Cerebellar nuclear complex (tissue), 1 donor: ENCODE results near the gene PCP4.

Source experiments
- DNase-seq, 2 experiments: peaks; one replicate each; lab custom pipeline; 2025; lab: John Stamatoyannopoulos, UW

The PCP4 gene

GRCh38 chr21:39867198-39867650 is at the start of gene PCP4:
PCP4 (plus strand) TSS chr21:39867438; CDS start chr21:39867502, 64 bp downstream.
- no peak for DNase-seq

- DNase-seq = no peak
These were observed 48.7 kb upstream of the PCP4 start for GRCh38 chr21:39818557-39818956.

DNA sequence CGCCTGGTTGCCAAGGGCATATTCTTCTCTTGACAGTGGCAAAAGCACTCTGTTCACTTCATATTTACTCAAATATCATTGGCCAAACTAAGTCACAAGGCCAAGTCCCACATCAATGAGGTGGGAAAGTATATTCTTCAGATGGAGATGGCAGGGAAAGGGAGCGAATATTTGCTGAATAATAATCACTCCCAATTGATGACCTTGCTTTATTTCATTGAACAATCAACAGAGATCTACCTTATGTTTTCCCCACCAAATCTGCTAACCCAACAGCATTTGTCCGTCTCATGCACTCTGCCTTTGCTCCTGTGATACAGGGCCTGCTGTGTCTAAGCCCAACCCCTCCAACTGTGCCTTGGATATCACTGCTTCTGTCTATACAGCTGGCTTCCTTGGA is 45.2 kb upstream of the PCP4 start:
- DNase-seq = no peak

DNA sequence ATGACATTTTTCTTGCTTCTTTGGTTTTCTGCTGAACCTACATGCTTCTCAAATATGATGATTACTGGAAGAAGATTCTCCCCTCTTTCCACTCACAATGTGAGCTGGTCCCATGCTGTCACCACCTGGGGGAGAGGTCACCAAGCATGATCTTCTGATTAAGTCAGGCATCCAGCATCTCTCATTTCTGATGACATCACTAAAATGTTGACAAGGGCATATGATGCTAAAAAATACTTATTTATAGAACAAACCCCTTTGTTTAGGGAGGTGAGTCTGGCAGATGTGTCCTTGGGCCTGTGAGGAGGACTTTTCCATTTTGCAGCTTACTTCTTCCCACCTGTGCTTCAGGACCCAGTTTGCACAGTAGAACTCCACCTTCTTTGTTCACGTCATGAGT is 42.0 kb upstream of the PCP4 start:
- no peak for DNase-seq

GRCh38 chr21:39834543-39834942 is 32.7 kb upstream of the PCP4 start:
- no peak for DNase-seq

GRCh38 chr21:39837861-39838359 is 29.3 kb upstream of the PCP4 start:
- DNase-seq = no peak

DNA sequence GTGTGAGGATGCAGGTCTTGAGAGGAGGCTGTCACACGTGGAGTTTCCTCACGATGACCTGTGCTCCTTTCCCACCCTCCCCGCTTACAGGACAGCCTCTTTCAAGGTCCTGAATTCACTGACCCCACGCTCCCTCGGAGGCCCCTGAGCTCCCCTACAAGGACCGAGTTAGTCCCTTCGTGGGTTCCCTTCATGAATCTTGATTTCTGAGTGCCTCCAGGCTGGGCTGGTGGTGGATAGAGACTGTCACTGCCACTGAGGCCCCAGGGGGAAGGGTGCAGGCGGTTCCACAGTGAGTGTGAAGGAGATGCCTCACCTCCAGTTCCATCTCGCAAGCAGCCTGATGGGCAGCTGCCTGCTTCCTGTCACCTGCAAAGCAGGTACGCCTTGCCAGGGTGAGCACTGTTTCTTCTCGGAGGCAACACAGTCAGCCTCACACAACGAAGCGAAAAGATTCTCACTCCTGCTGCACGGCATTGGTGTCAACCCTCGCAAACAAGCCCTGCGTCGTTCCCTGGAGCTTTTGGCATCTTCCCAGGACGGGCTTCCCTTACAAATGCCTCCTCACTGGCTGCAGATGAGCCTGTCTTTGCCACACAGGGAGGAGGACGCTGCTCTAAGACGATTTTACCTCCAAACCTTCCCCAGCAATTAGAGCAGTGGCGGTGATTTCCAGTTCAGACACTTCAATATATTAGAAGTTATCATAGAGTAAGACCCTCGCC is 26.7 kb upstream of the PCP4 start:
- DNase-seq = no peak

DNA sequence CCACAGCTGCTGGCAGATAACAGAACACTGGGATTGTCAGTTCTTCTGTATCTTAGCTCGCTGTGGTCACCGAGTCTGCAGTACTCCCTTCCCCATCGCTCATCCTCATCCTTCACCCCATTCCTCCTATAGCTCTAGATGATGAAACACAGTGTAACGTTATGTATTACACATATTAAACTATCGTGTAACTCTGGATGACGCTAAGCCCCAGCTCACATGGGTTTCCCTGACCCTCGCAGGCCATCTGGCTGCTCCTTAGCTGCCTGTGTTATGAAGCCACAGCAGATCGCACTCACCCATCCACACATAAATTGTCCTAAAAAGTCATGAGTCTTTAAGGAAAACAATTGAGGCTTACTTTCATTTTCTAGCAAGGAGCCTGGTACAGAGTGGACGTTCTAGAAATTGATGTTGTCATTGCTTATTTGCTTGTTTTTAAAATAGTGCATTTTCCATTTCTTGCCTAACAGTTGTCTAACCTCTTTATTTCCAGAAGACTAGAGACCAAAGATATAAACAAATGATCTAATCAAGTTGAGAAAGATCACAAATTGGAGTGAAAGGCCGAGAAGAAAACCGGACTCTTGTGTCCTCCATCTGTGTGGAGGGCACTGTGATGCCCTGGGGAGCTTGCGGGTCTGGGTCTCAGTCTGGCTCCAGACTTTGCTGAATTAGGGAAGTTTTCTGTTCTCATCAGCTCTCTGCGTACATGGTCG is 24.3 kb upstream of the PCP4 start:
- DNase-seq = no peak

GRCh38 chr21:39843483-39843882 is 23.8 kb upstream of the PCP4 start:
- no peak for DNase-seq

- DNase-seq = no peak
These were observed 23.3 kb upstream of the PCP4 start for GRCh38 chr21:39843916-39844315.

GRCh38 chr21:39845571-39846130 is 21.6 kb upstream of the PCP4 start:
- DNase-seq = no peak

DNA sequence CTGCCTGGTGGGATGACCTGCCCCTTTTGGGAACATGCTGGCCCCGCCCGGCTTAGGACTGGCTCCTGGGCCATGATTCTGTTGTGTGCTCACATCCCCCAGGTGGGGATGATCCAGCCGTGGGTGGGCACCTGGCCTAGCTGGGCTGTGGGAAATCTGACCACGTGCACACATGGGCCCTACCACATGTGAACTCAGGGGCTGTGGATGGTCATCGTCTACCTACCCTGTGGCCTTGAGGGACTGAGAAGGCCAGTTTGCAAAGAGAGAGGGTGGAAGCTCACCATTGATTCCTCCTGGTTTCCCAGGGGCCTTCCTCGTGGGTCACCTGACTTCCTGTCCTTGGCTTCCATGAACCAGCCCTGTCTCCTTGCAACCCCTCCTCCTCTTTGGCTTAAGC is 19.4 kb upstream of the PCP4 start:
- no peak for DNase-seq

DNA sequence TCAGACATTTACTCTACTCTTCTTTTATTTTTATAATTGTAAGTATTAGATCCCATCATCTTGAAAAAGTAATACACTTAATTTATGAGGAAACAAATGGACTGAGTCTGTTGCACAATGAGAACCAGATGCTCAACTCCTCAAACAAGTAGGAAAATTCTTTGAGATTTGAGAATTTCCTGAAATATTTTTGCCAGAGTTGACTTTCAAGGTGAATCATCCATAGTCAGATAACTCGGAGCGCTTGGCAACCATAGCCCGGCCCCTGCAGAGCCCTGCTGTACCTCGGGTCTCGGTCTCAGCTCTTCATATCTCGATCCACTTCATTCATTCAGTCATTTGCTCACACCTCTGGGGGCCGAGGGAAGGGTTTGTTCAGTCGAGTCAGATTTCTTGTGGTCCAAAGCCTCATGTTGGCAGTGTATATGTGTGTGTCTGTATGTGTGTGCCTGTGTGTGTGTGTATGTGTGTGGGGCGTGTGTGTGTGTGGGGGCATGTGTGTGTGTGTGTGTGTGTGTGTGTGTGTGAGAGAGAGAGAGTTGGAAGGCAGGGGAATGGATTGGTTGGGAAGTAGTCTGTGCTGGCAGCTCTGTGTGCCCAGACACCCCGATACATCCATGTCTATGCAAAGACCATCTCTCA is 18.1 kb upstream of the PCP4 start:
- DNase-seq = no peak

DNA sequence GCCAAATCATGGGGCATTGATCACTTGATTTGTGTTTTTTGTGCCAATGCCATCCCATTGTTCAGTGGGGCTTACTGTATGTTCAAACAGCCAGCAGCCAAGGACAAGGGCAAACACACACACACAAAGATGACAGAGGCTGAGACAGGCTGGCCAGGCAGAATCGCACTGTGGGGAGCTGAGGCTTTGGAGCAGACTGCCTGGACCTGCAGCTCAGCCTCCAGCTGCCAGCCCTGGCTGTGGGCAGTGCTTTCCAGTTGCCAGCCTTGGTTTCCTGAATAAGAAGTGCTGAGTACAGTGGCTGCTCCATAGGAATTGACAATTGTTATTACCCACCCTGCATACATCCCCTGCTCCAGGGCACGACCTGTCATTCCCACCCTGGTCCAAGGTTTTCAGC is 16.9 kb upstream of the PCP4 start:
- DNase-seq = no peak

- DNase-seq = no peak
These were observed 16.1 kb upstream of the PCP4 start for GRCh38 chr21:39851002-39851618.

- DNase-seq = no peak
These were observed 15.1 kb upstream of the PCP4 start for GRCh38 chr21:39852021-39852721.

DNA sequence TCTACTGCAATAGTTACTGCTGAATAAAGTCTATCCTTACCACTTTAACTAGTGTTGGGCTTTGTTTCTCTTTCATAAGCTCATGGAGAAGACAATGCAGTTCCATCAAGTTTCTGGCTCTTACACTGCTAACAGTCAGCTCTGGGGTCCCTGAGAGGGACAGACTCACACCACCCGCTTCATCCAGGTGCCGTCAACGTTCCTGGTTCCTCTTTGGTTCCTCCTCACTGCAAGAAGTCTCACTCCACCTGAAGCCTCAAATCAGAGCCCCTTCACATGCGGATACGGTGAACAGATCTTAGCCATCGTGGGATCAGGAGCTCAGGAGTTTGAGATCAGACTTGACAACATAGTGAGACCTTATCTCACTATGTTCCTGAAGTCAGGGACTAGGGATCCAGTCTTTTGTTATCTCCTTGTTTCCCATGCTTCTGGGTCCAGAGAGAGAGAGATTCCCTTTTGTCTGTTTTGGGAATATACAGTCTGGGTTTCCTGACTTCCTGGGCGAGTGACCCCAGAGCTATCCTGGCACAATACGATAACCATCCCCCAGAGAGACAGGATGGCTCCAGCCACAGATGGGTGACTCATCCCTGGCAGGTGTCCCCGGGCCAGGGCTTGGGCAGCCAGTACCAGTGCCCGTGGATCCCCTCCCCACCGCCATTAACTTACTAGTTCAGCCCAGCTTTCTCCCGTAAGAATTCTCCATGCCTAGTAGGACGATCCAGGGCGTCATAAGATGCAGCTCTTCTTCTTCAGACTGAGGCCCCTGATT is 14.3 kb upstream of the PCP4 start:
- DNase-seq = no peak

DNA sequence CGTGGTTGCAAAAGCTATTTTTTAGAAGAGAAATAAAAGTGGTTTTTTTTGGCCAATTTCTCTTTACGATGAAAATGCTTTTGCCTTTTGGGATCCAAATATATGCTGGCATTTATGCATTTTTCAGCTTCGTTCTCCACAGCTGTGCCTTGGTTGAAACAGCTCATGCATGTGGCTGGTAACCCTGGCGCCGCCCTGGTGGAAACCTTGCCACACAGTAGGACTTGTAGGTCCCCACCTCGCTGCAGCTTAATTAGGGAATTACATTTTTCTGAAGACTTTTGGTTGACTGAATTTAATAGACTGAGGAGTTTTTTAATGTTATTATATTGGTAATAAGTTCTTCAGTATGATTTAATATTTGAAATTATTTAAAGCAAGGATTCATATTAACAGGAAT is 12.7 kb upstream of the PCP4 start:
- no peak for DNase-seq

DNA sequence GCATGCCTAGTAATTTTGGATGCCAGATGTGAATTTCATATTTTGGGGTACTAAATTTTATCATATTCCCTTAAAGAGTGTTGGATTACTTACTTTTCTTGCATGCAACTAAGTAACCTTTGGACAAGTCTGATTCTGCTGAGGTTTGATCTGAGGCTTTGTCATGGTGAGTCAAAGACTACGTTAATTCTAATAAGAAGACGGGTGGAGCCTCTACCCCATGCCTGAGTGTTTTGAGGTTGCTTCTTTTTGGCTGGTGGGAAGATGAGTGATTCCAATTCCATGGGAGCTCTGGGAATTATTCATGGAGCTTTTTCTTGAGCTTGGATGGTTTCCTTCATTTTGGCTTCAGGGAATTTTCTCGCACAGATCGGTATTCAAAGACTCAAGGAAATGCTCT is 11.6 kb upstream of the PCP4 start:
- no peak for DNase-seq

- no peak for DNase-seq
These were observed 6.6 kb upstream of the PCP4 start for GRCh38 chr21:39860600-39860999.

- DNase-seq = no peak
These were observed 4.1 kb upstream of the PCP4 start for GRCh38 chr21:39863111-39863510.
